DLD1 (cell line): ENCODE results near the gene TOLLIP.

Source experiments
- in situ Hi-C: cut with HindIII; loops from 2 replicates; pipeline ENCODE4 v1.10.0; 2017; ENCODE audit warnings: low sequenced_read_pairs

The TOLLIP gene

GRCh38 chr11:1283906-1284305, 25.5 kb downstream of the TOLLIP start:
- in situ Hi-C loops, result no loop called here

GRCh38 chr11:1283091-1283511, 26.3 kb downstream of the TOLLIP start:
- in situ Hi-C loops, result no loop called here

DNA sequence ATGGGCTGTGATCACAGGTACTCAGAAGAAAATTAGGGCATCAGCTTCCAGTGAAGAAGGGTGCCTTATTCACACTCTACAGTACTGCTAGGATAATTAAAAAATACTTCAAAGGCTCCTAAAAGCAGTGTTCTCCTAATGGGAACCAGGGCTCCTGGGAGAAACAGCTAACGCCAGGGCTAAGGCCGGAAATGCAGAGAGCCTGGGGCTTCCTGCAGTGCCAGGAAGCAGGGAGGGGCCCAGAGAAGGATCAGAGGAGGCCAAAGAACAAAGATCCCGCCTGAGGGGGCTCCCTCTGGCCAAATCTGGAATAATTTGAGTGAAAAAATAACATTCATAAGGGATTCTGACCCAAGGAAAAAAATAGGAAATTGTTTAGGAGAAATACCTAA, 27.5 kb downstream of the TOLLIP start:
- in situ Hi-C loops, result no loop called here

DNA sequence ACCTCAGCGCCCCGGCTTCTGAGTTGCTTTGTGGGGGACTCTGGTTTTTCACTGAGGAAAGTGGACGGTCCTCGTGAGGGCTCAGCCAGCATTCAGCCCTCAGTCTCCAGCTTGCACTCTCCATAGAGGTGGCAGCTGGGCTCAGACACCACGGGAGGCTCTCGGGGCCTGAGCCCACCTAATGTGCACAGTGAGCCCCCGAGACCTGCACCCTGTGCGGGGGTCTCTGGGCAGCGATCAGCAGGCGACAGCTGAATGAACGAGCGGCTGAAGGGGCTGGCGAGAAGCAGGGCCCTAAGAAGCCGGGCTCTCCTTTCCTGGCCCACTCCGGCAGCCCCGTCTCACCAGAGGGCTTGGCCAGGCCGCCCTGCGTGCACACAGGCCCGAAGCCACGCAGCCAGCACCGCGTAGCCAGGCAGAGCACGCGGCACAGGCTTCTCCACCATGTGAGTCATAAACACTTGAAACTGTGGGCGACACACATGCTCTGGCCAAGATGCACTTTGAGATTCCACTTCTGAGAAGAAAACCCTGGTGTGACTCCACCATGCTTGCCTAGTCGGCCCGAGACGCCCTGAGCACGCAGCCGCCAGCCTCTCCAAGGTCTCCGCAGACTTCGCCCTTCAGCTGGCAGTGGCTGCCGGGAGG, 28.0 kb downstream of the TOLLIP start:
- in situ Hi-C loops, result no loop called here

GRCh38 chr11:1280116-1281035, 29.1 kb downstream of the TOLLIP start:
- in situ Hi-C loops, result no loop called here

GRCh38 chr11:1279674-1280055, 29.8 kb downstream of the TOLLIP start:
- in situ Hi-C loops, result no loop called here

DNA sequence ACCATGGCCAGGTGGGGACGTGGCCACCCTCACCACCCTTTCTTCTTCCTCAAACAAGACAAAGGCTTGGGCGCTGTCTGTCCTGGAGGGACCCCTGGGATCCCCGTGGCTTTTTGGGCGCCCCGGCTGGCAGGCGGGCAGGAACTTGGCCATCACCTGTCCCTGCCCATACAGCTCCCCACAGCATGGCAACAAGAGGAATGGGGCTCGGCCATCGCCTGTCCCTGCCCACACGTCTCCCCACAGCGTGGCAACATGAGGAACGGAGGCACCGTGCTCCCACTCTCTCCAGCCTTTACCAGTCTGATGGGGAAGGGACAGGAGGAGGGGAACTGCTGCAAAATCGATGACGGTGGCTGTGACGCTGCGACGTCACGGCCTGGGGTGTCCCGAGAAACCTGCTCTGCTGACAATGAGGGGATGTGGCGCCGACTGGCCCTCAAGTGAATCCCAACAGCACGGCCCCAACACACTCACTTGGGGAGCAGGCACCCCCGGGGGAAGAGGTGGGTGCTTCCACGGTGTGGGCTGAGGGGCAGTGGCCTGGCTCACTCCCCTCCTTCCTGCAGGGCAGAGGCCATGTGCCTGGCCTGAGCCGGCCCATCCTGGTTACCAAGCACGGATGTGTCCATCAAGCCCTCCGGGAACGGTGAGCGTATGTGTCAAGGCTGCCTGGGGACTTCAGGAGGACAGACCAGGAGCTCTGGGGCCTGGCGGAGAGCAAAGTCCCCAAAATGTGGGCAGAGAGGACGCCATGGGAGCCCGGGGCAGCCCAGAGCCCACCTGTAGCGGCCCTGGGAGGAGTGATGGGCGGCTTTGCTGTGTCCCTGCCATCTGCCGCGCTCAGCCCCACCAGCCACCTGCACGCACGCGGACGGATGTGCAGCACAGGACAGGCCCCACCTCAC, 30.4 kb downstream of the TOLLIP start:
- in situ Hi-C loops, result no loop called here

DNA sequence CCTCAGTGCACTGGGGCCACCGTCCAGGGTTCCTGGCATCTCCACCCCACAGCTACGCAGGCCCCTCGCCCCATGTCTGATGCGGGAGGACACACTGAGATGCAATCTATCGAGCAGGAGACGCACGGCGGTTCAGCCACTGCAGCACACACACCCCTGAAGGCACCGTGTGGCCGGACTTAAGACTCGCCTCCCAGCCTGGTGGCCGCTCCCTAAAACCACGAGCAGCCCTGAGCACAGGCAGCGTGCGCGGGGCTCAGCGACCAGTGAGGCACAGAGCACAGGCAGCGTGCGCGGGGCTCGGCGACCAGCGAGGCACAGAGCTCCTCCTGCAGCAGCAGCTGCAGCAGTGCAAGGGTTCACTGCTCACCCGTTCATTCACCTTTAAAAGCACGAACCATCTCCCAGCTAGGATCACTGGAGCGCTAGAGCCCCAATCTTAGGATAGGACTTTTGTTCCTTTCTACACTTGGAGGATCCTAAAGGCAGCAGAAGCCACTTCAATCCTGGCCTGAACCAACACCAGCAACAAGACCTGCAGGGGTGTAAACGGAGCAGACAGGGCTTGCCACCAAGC, 31.4 kb downstream of the TOLLIP start:
- in situ Hi-C loops, result no loop called here

GRCh38 chr11:1276866-1277615, 32.4 kb downstream of the TOLLIP start:
- in situ Hi-C loops, result no loop called here

DNA sequence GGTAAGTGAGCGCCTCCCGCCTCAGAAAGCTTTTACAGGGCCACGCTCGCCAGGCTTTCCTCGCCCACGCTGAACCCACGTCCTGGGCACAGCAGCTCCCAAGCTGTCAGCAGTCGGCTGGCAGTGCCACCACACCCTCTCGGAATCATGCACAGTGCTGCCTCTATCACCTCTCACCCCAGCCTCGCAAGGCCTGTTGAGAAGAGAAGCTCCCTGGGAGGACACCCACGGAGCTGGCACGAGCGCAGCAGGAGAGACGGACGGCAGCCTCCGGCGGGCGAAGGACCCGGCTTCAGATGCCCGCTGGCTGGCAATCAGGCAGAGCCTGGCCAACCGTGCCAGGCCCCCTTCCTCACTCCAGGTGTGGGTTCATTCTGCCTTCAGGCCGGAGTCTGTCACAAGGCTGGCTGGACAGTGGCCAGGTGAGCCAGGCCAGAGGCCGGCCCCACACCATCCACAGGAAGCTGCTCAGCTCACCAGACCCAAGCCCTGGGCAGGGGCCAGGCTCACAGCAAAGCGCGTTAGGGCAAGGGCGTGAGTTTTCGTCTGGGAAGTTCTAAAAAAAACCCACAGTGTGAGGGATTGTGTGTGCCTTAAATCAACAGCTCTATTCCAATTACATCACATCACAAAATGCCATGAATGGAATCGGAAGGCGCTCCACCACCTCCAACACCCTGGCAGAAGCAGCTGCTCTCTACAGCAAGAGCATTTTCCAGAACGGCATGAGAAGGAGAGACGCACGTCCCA, 33.2 kb downstream of the TOLLIP start:
- in situ Hi-C loops, result no loop called here

GRCh38 chr11:1275021-1275420, 34.4 kb downstream of the TOLLIP start:
- in situ Hi-C loops, result no loop called here

DNA sequence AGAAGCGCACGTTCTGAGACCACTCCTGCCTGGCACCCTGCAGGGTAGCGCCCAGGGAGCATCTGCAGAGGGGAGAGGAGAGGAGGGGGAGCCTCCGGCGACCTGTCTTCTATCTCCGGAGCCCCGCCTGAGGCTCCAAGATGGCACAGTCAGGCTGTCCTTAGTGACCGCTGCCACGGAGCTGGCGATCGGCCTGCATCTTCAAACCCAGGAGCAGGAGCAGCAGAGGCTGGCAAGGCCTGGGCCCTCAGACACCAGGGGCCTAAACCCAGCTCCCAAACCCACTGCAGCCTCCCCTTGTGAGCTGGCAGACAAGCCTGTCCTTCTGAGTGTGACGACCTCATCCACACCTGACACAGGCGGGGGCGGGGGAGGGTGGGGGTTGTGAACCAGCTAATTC, 34.9 kb downstream of the TOLLIP start:
- in situ Hi-C loops, result no loop called here

DNA sequence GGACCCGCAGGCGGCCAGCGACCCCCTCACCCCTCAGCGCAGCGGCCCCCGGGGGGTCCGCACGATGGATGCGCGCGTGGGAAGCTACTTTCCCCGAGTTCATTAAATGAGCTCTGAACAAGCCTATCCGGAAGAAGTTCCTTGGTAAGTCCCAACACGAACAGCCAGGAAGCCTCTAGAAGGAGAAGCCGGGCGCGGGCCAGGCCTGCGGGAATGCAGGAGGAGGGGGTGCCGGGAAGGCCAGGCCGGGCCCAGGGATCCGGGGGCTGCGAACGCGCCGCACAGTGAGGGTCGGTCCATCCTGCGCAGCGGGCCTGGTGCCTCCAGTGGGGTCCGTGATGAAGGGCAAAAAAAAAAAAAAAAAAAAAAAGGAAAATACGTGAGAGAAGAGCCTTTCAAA, 36.9 kb downstream of the TOLLIP start:
- in situ Hi-C loops, result no loop called here

- in situ Hi-C loops, result no loop called here
Observed at GRCh38 chr11:1271927-1272326, 37.5 kb downstream of the TOLLIP start.

- in situ Hi-C loops, result no loop called here
Observed at GRCh38 chr11:1271406-1271805, 38.0 kb downstream of the TOLLIP start.

GRCh38 chr11:1271002-1271401, 38.4 kb downstream of the TOLLIP start:
- in situ Hi-C loops, result no loop called here

- in situ Hi-C loops, result no loop called here
Observed at GRCh38 chr11:1270476-1270875, 39.0 kb downstream of the TOLLIP start.

- in situ Hi-C loops, result loop anchor here (10.0 kb wide), 1 partner anchor 265 kb away; no protein-coding TSS in a partner anchor
Observed at GRCh38 chr11:1269957-1270356, 39.5 kb downstream of the TOLLIP start.

GRCh38 chr11:1267441-1268100, 41.9 kb downstream of the TOLLIP start:
- in situ Hi-C loops, result loop anchor here (10.0 kb wide), 1 partner anchor 267 kb away; no protein-coding TSS in a partner anchor
